GM10266 (cell line): ENCODE measurements around the gene BICC1.

Source experiments
- DNase-seq: peaks from one replicate; pipeline ENCODE4 v3.0.0; 2012; ENCODE audit errors: extremely low spot score
- TF ChIP-seq, protein P1 (sequence below): IDR thresholded peaks from 2 replicates; pipeline ENCODE4 v1.5.1; 2012; ENCODE audit warnings: mild to moderate bottlenecking, low read depth; ENCODE audit not compliant: control insufficient read depth, insufficient read depth; ENCODE audit errors: missing control alignments

The BICC1 gene

DNA sequence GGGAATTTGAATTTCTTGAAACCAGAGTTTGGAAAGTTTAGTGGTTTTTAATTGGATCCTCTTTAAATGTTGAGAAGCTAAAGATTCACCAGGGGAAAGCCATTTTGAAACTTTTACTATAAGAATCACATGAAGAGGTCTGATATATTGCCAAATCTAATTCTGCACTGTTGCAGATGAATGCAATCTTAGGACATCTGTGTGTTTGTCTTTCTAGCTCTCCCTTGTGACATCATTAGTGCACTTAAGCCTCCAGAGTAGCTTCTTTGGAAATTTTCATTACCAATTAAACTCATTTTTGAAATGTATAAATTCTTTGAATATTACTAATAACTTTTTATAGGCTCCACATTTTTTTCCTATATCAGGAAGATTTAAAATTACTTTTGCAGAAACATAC lies 160.2 kb downstream of the BICC1 start:
- TF ChIP-seq, protein P1, sequence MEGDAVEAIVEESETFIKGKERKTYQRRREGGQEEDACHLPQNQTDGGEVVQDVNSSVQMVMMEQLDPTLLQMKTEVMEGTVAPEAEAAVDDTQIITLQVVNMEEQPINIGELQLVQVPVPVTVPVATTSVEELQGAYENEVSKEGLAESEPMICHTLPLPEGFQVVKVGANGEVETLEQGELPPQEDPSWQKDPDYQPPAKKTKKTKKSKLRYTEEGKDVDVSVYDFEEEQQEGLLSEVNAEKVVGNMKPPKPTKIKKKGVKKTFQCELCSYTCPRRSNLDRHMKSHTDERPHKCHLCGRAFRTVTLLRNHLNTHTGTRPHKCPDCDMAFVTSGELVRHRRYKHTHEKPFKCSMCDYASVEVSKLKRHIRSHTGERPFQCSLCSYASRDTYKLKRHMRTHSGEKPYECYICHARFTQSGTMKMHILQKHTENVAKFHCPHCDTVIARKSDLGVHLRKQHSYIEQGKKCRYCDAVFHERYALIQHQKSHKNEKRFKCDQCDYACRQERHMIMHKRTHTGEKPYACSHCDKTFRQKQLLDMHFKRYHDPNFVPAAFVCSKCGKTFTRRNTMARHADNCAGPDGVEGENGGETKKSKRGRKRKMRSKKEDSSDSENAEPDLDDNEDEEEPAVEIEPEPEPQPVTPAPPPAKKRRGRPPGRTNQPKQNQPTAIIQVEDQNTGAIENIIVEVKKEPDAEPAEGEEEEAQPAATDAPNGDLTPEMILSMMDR = no peak
- DNase-seq = no peak

DNA sequence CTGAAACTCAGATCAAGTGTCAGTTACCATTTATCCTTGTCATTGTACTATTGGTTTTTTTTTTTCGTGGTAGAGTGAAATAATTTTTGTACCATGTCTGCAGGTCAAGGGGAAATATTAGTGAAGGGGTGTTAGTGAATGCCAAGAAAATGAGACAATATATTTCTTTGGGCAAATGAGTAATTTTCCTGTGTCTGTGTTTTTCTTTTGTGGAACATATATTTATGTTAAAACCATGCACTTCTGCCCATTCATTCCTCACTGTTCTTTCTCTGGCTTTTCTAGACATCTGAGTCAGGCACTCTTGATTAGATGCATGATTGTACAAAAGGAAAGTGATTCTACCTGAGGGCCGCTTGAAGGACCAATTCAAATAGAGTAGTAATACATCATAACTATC lies 161.6 kb downstream of the BICC1 start:
- DNase-seq = no peak
- TF ChIP-seq, protein P1 = no peak

DNA sequence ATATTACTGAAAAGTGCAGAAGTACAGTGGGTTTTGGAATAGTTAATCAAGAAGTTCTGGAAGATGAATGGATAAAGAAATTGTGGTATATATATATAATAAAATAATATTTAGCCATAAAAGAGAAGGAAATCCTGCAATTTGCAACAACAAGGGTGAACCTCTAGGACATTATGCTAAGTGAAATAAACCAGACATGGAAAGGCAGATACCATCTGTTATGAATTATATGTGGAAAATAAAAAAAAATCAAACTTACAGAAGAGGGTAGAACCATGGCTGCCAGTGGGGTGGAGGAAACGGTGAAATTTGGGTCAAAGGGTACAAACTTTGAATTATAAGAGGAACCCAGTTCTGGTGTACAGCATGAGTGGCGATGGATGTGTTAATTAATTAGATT lies 162.6 kb downstream of the BICC1 start:
- DNase-seq = no peak
- TF ChIP-seq, protein P1 = no peak

DNA sequence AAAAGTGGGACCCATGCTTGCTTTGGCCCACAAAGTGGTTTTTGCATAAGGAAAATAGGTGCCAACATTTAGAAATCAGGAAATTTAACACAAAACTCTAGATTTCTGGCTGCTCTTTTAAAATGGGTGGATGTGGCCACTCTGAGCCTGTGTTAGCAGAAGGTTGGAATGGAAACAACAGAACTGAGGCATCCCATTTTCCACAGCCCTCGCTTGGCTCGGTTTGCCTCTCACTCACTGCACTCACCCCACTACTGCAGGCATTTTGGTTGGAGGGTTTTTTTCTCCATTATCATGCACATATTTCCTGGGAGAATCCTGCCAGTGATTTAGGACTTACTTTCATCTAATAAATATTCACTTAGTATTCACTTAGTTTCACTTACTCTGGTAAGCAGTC lies 178.9 kb downstream of the BICC1 start:
- DNase-seq = no peak
- TF ChIP-seq, protein P1 = no peak

DNA sequence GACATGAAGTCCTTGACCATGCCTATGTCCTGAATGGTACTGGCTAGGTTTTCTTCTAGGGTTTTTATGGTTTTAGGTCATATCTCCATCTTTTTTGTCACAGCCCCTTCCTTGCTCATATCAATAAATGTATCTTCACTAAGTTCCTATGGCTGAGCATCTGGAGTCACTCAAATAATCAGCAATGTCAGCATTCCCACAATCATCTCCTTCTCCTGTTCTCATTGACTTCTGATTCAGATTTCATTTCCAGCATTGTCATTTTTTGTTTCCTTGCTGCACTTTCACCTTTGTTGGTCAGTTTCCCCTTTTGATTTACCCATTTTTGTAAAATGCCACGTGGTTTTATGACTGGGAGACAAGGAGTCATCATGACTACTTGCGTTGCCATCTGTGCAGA lies 181.2 kb downstream of the BICC1 start:
- TF ChIP-seq, protein P1 = no peak
- DNase-seq = no peak

DNA sequence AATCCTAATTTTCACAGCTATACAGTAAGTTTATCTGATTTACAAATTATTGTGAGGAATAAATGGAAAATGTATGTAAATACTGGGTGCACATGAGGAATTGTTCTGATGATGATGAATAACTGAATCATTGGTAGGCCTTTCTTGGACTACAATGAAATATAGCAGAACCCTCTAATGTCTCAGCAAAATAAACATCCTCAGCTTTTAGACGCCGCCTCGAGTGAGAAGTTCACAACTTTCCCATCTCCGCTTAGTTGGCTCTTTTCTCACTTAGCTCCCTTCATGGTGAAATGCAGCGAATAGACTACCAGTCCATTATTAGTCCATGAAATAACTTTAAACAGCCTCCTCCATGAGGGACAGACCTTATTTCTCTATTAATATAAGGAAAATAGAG lies 182.3 kb downstream of the BICC1 start:
- no peak for DNase-seq
- TF ChIP-seq, protein P1 = no peak

DNA sequence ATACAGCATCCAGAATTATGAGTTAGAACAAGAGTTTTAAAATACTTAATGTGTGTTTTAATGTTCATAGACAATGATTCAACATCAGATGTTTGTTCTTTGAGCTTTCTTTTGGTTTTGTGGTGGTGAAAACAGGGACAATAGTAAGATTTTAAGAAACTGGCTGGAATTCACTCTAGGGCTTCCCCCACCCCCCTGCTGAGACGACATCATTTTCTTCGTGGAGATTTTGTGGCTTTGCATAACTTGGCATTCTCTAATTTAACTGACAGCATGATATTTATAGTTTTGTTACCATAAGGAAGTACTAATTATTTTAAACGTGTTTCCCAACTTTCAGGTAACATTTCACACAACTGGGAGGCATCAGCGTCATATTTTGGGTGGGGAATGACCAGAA lies 184.1 kb downstream of the BICC1 start:
- no peak for DNase-seq
- TF ChIP-seq, protein P1 = no peak
